HEK293T (cell line): ENCODE measurements around the gene SCG5.

ENCODE experiments used
- ELF4 ChIP-seq: fragments of 450-650 bp; IDR thresholded peaks from 2 replicates; pipeline ENCODE4 v1.6.1; 2017; ENCODE audit warnings: antibody characterized with exemption
- FOXK2 ChIP-seq: fragments of 450-650 bp; IDR thresholded peaks from 2 replicates; pipeline ENCODE4 v1.6.1; 2016; ENCODE audit warnings: mild to moderate bottlenecking
- SUZ12 ChIP-seq: fragments of 450-650 bp; IDR thresholded peaks from 2 replicates; pipeline ENCODE4 v1.6.1; 2016; ENCODE audit warnings: mild to moderate bottlenecking
- ZNF384 ChIP-seq: fragments of 450-650 bp; IDR thresholded peaks from 2 replicates; pipeline ENCODE4 v1.6.1; 2016

GRCh38 chr15:32718227-32718820 is 76.8 kb downstream of the SCG5 start:
- TF ChIP-seq SUZ12 (no peak), ELF4 (no peak), FOXK2 (no peak), ZNF384 (no peak)
